Mucosa of descending colon (tissue), 3 donors: ENCODE data around the gene WEE1. TPM values are rescaled to one million over a fixed set of nuclear protein-coding genes. Genes with fewer than 3 reads are reported as not detected.
A peak's percentile ranks its signal among the peaks of the same experiment; 100 is the strongest.

ENCODE experiments used
- ATAC-seq: fragments of 200-7000 bp; cut with Tn5 transposase; one replicate; pipeline ENCODE4 v1.9.1; 2020; ENCODE audit warnings: mild to moderate bottlenecking, moderate library complexity
- DNase-seq, 3 donors: peaks; one replicate each; pipeline ENCODE4 v3.0.0-alpha.2; 2020
- H3K36me3 ChIP-seq: fragments of 200-600 bp; one replicate; pipeline ENCODE4 v1.8.0; 2021; ENCODE audit warnings: low read depth, mild to moderate bottlenecking
- H3K4me1 ChIP-seq: fragments of 200-600 bp; one replicate; pipeline ENCODE4 v1.8.0; 2021; ENCODE audit warnings: low read depth, mild to moderate bottlenecking
- H3K4me3 ChIP-seq: fragments of 200-600 bp; one replicate; pipeline ENCODE4 v1.8.0; 2021; ENCODE audit warnings: mild to moderate bottlenecking
- H3K9me3 ChIP-seq: fragments of 200-600 bp; one replicate; pipeline ENCODE4 v1.8.0; 2021; ENCODE audit warnings: mild to moderate bottlenecking
- CTCF ChIP-seq: fragments of 200-600 bp; IDR thresholded peaks from one replicate; pipeline ENCODE4 v1.8.0; 2022; ENCODE audit warnings: antibody characterized with exemption, mild to moderate bottlenecking
- intact Hi-C, 2 donors: fragments of 100-400 bp; cut with DNase I in 1 of 2; cut with micrococcal nuclease in 1 of 2; formaldehyde crosslinking; loops; one replicate each; pipeline versions ENCODE4 v1.11.0 to v1.11.1; 2022; cut with DNase I, micrococcal nuclease
- total RNA-seq, 3 donors: library from RNA; stranded (reverse); fragmentation: NEBNext Ultra II Directional in 2 of 3; extraction: Animal tissue kit (Norgen Biotek cat#: 25700) in 2 of 3; gene quantifications; one replicate each; pipeline versions ENCODE4 v1.2.1 to v1.2.4, GENCODE V29; 2021 to 2023
- donor health status: DM: no; HTN: no; CAD: no; lungs with moderate emphysema.
- donor health status: DM: no; HTN: no; CAD: no.
- donor health status: DM: no; HTN: yes; CAD: no.

The WEE1 gene
- total RNA-seq, 3 donors from 2014 or later, result 17.5 to 33.6 (median 18.0) TPM

- no peaks in the 10 kb centered on the region for H3K9me3 ChIP-seq
- H3K36me3 ChIP-seq, result peaks cover under 1% of the 10 kb centered on the region
- H3K4me1 ChIP-seq, result peaks cover 24% of the 10 kb centered on the region
- no peak for TF ChIP-seq CTCF
- DNase-seq (no peak), ATAC-seq (no peak)
- no peak overlapping the region for H3K4me3 ChIP-seq
- intact Hi-C loops, result no loop called here
Observed at GRCh38 chr11:9568161-9568853, 5.2 kb upstream of the WEE1 start.

DNA sequence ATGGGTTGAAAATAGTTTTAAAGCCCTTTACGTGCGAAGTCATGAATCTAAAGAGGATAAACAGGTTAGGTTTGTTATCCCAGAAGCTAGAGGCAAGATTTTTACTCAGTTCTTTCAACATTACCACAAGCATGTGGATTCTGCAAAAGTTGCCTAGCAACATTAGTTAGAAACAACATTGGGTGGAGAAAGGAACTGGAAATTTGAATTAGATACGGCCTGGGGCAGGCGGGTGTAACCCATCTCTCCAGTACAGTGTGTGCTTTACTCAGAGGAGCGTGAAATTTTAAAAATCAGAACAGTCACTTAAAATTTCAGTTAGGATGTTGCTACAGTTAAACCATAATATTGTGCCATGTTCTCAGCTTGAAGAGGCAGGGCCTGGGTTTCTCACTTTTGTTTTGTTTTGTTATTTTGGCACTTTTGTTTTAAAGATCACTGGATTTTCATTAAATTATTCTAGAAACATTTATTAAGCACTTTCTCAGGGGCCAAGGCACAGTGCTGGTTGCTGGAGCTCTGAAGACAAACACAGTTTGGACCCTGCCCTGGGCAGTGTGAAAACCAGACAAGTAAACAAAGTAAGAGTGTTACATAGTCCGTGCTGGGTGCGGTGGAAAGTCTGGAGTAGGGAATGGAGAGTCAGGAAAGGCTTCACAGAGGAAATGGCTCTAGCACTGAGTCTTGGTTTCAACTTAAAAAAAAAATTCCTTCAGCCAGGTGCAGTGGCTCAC lies 4.4 kb upstream of the WEE1 start:
- intact Hi-C loops, result no loop called here
- TF ChIP-seq CTCF, result no peak
- Histone ChIP-seq H3K4me3 (no peak overlapping the region), H3K4me1 (peaks cover 24% of the 10 kb centered on the region), H3K9me3 (no peaks in the 10 kb centered on the region), H3K36me3 (peaks cover 3% of the 10 kb centered on the region)
- peak; percentile 58 for ATAC-seq
- DNase-seq, result peak; percentile 72 to 91 (median 76)

DNA sequence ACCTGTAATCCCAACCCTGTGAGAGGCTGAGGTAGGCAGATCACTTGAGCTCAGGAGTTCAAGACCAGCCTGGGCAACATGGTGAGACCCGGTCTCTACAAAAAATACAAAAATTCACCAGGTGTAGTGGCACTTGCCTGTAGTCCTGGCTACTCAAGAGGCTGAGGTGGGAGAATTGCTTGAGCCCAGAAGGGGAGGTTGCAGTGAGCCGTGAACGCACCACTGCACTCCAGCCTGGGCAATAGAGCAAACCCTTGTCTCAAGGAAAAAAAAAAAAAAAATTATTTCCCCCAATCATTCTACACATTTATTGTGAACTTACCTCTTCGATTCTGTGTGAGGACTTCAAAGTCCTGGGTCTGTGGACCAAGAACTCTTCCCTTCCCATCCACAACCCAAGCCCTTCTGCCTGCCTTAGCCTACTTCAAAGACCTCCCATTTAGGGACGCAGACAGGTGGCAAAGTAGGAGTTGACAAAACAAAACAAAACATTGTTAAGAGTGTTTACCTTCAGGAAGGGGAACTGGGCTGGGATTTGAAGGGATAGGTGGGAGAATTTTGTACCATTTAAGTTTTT lies 3.8 kb upstream of the WEE1 start:
- no peak for ATAC-seq
- TF ChIP-seq CTCF, result no peak
- intact Hi-C loops, result loop anchor here in 1 of 2 donors (10.0 kb wide), 1 partner anchor 45 kb away; no protein-coding TSS in a partner anchor
- H3K36me3 ChIP-seq, result peaks cover 3% of the 10 kb centered on the region
- no peak for DNase-seq
- H3K9me3 ChIP-seq, result no peaks in the 10 kb centered on the region
- peaks cover 24% of the 10 kb centered on the region for H3K4me1 ChIP-seq
- H3K4me3 ChIP-seq, result no peak overlapping the region

DNA sequence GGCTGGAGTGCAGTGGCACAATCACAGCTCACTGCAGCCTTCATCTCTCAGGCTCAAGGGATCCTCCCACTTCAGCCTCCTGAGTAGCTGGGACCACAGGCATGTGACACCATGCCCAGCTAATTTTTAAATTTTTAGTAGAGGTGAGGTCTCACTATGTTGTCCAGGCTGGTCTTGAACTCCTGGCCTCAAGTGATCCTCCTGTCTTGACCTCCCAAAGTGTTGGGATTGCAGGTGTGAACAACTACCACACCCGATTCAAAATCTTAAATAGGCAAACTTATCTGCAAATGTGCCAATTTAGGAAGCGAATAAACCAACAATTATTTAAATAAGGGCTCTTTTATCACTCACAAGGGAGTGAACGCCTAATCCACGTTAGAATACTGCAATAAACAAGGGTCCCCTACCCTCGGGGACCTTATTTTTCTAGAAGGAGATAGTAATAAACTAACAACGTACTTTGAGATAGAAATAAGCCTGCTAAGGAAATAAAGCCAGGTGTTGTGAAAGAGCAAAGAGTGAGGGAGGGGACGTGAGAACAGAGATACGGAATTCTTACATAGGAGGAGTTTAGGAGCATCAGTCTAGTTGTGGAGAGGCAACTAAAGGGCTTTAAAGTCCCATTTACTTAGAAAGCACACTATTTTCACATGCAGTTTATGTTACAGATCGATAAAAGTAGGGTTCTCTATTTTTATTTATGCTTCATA lies 3.0 kb upstream of the WEE1 start:
- Histone ChIP-seq H3K9me3 (no peaks in the 10 kb centered on the region), H3K36me3 (peaks cover 3% of the 10 kb centered on the region), H3K4me3 (no peak overlapping the region), H3K4me1 (peaks cover 22% of the 10 kb centered on the region)
- DNase-seq (no peak), ATAC-seq (no peak)
- intact Hi-C loops, result loop anchor here in 1 of 2 donors (10.0 kb wide), 1 partner anchor 46 kb away; no protein-coding TSS in a partner anchor
- no peak for TF ChIP-seq CTCF

GRCh38 chr11:9571071-9571762 lies 2.3 kb upstream of the WEE1 start:
- TF ChIP-seq CTCF, result no peak
- Histone ChIP-seq H3K9me3 (no peaks in the 10 kb centered on the region), H3K4me3 (no peak overlapping the region), H3K36me3 (peaks cover 3% of the 10 kb centered on the region), H3K4me1 (peaks cover 19% of the 10 kb centered on the region)
- ATAC-seq (no peak), DNase-seq (no peak)
- intact Hi-C loops, result loop anchor here in 1 of 2 donors (10.0 kb wide), 1 partner anchor 46 kb away; no protein-coding TSS in a partner anchor
